Stomach (tissue), 4 donors: ENCODE data around the gene LOXHD1.

Experiments used
- CTCF ChIP-seq, 7 experiments: fragments of 450-650 bp in 4 of 7; fragments of 200-600 bp in 3 of 7; sonication (generic) in 3 of 7; IDR thresholded peaks; one replicate each; pipeline ENCODE4 v1.5.1; 2016 to 2019; ENCODE audit warnings: antibody characterized with exemption in 7 of 7, control low read depth in 2 of 7, mild to moderate bottlenecking in 1 of 7
- POLR2A ChIP-seq, 4 donors: fragments of 450-650 bp; IDR thresholded peaks; one replicate each; pipeline ENCODE4 v1.6.1; 2016; ENCODE audit warnings: antibody characterized with exemption in 4 of 4, control low read depth in 2 of 4, mild to moderate bottlenecking in 1 of 4, moderate library complexity in 1 of 4

- no peak for TF ChIP-seq CTCF (IDR thresholded peaks at IDR 0.05)
- no peak for TF ChIP-seq POLR2A (IDR thresholded peaks at IDR 0.05)
Measured at GRCh38 chr18:46639386-46639785, 17.6 kb downstream of the LOXHD1 start.
